Trophoblast cell (in vitro differentiated cells and primary cell): Measurements from ENCODE around the gene EPB41.

Experiments
- DNase-seq, 2 donors: peaks; one replicate each; pipeline ENCODE4 v3.0.0-alpha.2; 2016
- H2AFZ ChIP-seq: 2 replicates; pipeline ENCODE4 v1.6.1; 2013; ENCODE audit warnings: low read length, moderate library complexity, mild to moderate bottlenecking; ENCODE audit not compliant: insufficient read depth, poor library complexity
- H2AK5ac ChIP-seq: 2 replicates; pipeline ENCODE4 v1.6.1; 2013; ENCODE audit warnings: mild to moderate bottlenecking, low read length
- H2BK120ac ChIP-seq: 2 replicates; pipeline ENCODE4 v1.6.1; 2013; ENCODE audit warnings: low read length, mild to moderate bottlenecking, moderate library complexity; ENCODE audit not compliant: insufficient read depth, poor library complexity
- H2BK12ac ChIP-seq: 2 replicates; pipeline ENCODE4 v1.6.1; 2013; ENCODE audit warnings: mild to moderate bottlenecking, low read length, moderate library complexity
- H2BK5ac ChIP-seq: 2 replicates; pipeline ENCODE4 v1.6.1; 2013; ENCODE audit warnings: low read length, low read depth, moderate library complexity, mild to moderate bottlenecking; ENCODE audit not compliant: poor library complexity
- H3K14ac ChIP-seq: 2 replicates; pipeline ENCODE4 v1.6.1; 2013; ENCODE audit warnings: mild to moderate bottlenecking, low read length
- H3K18ac ChIP-seq: 2 replicates; pipeline ENCODE4 v1.6.1; 2013; ENCODE audit warnings: mild to moderate bottlenecking, low read length
- H3K23ac ChIP-seq: 2 replicates; pipeline ENCODE4 v1.6.1; 2013; ENCODE audit warnings: low read length
- H3K27ac ChIP-seq: 2 replicates; pipeline ENCODE4 v1.5.1; 2013; ENCODE audit warnings: low read depth, mild to moderate bottlenecking, inconsistent platforms, low read length, moderate library complexity
- H3K27me3 ChIP-seq: 2 replicates; pipeline ENCODE4 v1.6.1; 2013; ENCODE audit warnings: inconsistent platforms, mild to moderate bottlenecking, low read length, moderate library complexity; ENCODE audit not compliant: insufficient read depth
- H3K36me3 ChIP-seq, 2 experiments: 1 replicate in 1 of 2; 2 replicates in 1 of 2; pipeline ENCODE4 v1.6.1; 2013; ENCODE audit warnings: low read length in 2 of 2, mild to moderate bottlenecking in 2 of 2, moderate library complexity in 1 of 2; ENCODE audit not compliant: insufficient read depth in 2 of 2, control insufficient read depth in 1 of 2
- H3K4ac ChIP-seq: 2 replicates; pipeline ENCODE4 v1.6.1; 2013; ENCODE audit warnings: low read depth, mild to moderate bottlenecking, low read length, moderate library complexity
- H3K4me1 ChIP-seq, 2 experiments: 1 replicate in 1 of 2; 2 replicates in 1 of 2; pipeline ENCODE4 v1.6.1; 2013; ENCODE audit warnings: low read length in 2 of 2, mild to moderate bottlenecking in 2 of 2, moderate library complexity in 1 of 2; ENCODE audit not compliant: insufficient read depth in 2 of 2, control insufficient read depth in 1 of 2
- H3K4me2 ChIP-seq: 2 replicates; pipeline ENCODE4 v1.6.1; 2013; ENCODE audit warnings: inconsistent platforms, mild to moderate bottlenecking, low read length, moderate library complexity
- H3K4me3 ChIP-seq: 2 replicates; pipeline ENCODE4 v1.5.1; 2013; ENCODE audit warnings: mild to moderate bottlenecking, low read depth, low read length, inconsistent platforms
- H3K79me1 ChIP-seq: one replicate; pipeline ENCODE4 v1.6.1; 2013; ENCODE audit warnings: low read length
- H3K79me2 ChIP-seq: 2 replicates; pipeline ENCODE4 v1.6.1; 2013; ENCODE audit warnings: low read length, mild to moderate bottlenecking; ENCODE audit not compliant: control insufficient read depth, insufficient read depth, poor library complexity
- H3K9ac ChIP-seq: 2 replicates; pipeline ENCODE4 v1.6.1; 2013; ENCODE audit warnings: mild to moderate bottlenecking, low read length
- H3K9me3 ChIP-seq: 2 replicates; pipeline ENCODE4 v1.6.1; 2013; ENCODE audit warnings: low read depth, mild to moderate bottlenecking, control low read depth, inconsistent platforms, low read length; ENCODE audit not compliant: insufficient read depth
- H4K12ac ChIP-seq: 2 replicates; pipeline ENCODE4 v1.6.1; 2013; ENCODE audit warnings: low read depth, mild to moderate bottlenecking, low read length, moderate library complexity
- H4K8ac ChIP-seq: 2 replicates; pipeline ENCODE4 v1.6.1; 2013; ENCODE audit warnings: low read depth, mild to moderate bottlenecking, low read length, moderate library complexity
- H4K91ac ChIP-seq: one replicate; pipeline ENCODE4 v1.6.1; 2013; ENCODE audit warnings: low read depth, mild to moderate bottlenecking, low read length, moderate library complexity
- WGBS: extraction: QIAGEN DNeasy Blood & Tissue Kit; methylation state at CpG from one replicate; pipeline ENCODE4 v1.1.7; 2013; ENCODE audit warnings: missing lambda C conversion rate; ENCODE audit not compliant: insufficient read length, insufficient coverage; ENCODE audit errors: extremely low coverage; 5-methylcytosine and 5-hydroxymethylcytosine counted together

The EPB41 gene

DNA sequence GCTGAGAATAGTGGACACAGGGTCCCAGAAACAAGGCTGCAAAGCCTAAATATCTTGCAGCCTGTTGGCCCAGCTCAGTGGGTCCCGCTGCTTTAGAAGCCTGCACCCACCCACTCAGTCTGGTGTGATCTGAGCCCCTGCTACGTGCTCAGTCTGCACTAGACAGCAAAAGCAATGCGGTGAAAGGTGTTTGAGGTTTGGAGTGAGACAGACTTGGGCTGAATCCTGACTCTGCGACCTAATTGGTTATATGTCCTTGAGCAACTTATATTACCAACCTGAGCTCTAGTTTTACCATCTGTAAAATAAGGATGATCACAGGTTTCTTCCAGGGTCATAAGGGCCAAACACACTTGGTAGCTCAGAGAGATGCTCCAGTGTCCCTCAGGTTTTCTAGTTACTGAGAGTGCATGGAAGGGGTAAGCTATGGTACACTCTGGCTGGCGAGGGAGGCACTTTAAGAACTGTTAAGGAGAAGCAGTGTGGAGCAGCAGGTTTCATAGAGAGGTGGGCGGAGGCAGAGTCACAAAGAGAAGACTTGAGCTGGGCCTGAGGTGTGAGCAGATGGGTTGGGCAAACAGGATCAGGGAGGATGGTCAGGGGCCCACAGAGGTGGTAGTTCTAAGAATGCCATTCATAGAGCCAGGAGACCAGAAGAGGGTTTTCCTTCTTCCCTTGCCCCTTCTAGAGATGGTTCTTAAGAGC lies 199.2 kb downstream of the EPB41 start:
- Histone ChIP-seq H3K18ac (no peak overlapping the region), H3K4me3 (no peak overlapping the region), H2BK120ac (no peak overlapping the region), H4K8ac (no peak overlapping the region), H3K36me3 (peaks cover 8% of the 10 kb centered on the region in 2 experiments), H2AFZ (no peak overlapping the region), H4K91ac (no peak overlapping the region), H3K27ac (no peak overlapping the region), H2AK5ac (no peak overlapping the region), H3K9me3 (no peaks in the 10 kb centered on the region), H3K23ac (no peak overlapping the region), H3K14ac (no peak overlapping the region), H3K9ac (no peak overlapping the region), H3K27me3 (no peaks in the 10 kb centered on the region), H3K79me2 (no peaks in the 10 kb centered on the region), H3K4me2 (no peak overlapping the region), H3K4ac (no peak overlapping the region), H2BK12ac (no peak overlapping the region), H2BK5ac (no peak overlapping the region), H3K4me1 (no peaks in the 10 kb centered on the region), H4K12ac (no peak overlapping the region), H3K79me1 (no peaks in the 10 kb centered on the region)
- DNase-seq: no peak
- no CpG with 5 or more reads among the region's 6 CpGs for WGBS

DNA sequence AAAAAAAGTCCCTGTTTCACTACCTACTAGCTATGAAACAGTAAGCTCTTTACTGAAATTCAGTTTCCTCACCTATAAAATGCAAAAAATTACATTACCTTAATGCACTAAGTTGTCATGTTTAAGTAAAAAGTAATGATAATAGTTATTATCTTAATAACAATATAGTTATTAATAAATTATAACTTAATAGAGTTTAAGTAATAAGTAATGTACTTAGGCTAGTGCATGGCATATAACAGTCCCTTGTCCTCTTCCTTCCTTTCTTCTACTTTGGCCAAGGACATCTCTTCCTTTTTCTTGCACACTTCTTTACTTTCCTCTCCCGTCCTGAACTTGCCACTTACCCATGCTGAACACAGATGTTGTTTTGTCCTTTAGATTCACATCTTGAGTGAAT lies 200.3 kb downstream of the EPB41 start:
- H3K4me1 ChIP-seq: no peaks in the 10 kb centered on the region
- H3K4me3 ChIP-seq: no peak overlapping the region
- no peaks in the 10 kb centered on the region for H3K79me2 ChIP-seq
- no peak for DNase-seq
- no peak overlapping the region for H3K18ac ChIP-seq
- no peaks in the 10 kb centered on the region for H3K27me3 ChIP-seq
- no CpG with 5 or more reads among the region's 1 CpG for WGBS
- no peak overlapping the region for H3K14ac ChIP-seq
- no peak overlapping the region for H4K12ac ChIP-seq
- H3K79me1 ChIP-seq: no peaks in the 10 kb centered on the region
- H3K4me2 ChIP-seq: no peak overlapping the region
- H2BK5ac ChIP-seq: no peak overlapping the region
- no peak overlapping the region for H2AFZ ChIP-seq
- H3K36me3 ChIP-seq: peaks cover 9 to 11% of the 10 kb centered on the region in 2 experiments
- H3K27ac ChIP-seq: no peak overlapping the region
- no peak overlapping the region for H4K8ac ChIP-seq
- H3K4ac ChIP-seq: no peak overlapping the region
- H2BK120ac ChIP-seq: no peak overlapping the region
- no peak overlapping the region for H3K23ac ChIP-seq
- no peaks in the 10 kb centered on the region for H3K9me3 ChIP-seq
- no peak overlapping the region for H2BK12ac ChIP-seq
- H2AK5ac ChIP-seq: no peak overlapping the region
- H3K9ac ChIP-seq: no peak overlapping the region
- no peak overlapping the region for H4K91ac ChIP-seq

DNA sequence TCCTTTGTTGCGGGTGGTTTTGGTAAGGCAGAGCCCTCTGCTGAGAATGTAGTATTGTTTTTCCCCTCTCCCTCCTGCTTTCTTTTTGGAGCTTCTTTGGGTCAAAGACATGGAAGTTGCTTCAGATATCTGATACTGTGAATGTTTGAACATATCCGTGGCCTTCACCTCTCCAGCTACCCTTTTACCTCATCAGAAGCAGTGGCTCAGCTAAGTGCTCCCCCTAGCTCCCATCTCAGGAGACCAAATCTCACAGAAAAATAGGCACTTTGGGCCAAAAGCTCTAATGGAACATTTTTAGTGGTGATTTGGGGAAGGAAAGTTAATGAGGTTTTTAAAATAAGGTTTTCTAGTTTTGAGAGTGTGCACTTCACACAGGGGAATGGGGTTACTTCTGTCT lies 203.0 kb downstream of the EPB41 start:
- Histone ChIP-seq H4K91ac (no peak overlapping the region), H4K12ac (no peak overlapping the region), H3K79me1 (peaks cover 6% of the 10 kb centered on the region), H3K9me3 (no peaks in the 10 kb centered on the region), H3K23ac (no peak overlapping the region), H3K4ac (no peak overlapping the region), H2AK5ac (no peak overlapping the region), H2BK5ac (no peak overlapping the region), H3K79me2 (peaks cover 4% of the 10 kb centered on the region), H2BK120ac (no peak overlapping the region), H3K27ac (no peak overlapping the region), H3K9ac (no peak overlapping the region), H4K8ac (no peak overlapping the region), H3K4me1 (peaks cover 2% of the 10 kb centered on the region in 2 experiments), H2BK12ac (no peak overlapping the region), H3K4me3 (no peak overlapping the region), H2AFZ (no peak overlapping the region), H3K14ac (no peak overlapping the region), H3K27me3 (peaks cover 2% of the 10 kb centered on the region), H3K18ac (no peak overlapping the region), H3K4me2 (no peak overlapping the region), H3K36me3 (peaks cover 16 to 20% of the 10 kb centered on the region in 2 experiments)
- DNase-seq: no peak
- WGBS: no CpG with 5 or more reads among the region's 2 CpGs

DNA sequence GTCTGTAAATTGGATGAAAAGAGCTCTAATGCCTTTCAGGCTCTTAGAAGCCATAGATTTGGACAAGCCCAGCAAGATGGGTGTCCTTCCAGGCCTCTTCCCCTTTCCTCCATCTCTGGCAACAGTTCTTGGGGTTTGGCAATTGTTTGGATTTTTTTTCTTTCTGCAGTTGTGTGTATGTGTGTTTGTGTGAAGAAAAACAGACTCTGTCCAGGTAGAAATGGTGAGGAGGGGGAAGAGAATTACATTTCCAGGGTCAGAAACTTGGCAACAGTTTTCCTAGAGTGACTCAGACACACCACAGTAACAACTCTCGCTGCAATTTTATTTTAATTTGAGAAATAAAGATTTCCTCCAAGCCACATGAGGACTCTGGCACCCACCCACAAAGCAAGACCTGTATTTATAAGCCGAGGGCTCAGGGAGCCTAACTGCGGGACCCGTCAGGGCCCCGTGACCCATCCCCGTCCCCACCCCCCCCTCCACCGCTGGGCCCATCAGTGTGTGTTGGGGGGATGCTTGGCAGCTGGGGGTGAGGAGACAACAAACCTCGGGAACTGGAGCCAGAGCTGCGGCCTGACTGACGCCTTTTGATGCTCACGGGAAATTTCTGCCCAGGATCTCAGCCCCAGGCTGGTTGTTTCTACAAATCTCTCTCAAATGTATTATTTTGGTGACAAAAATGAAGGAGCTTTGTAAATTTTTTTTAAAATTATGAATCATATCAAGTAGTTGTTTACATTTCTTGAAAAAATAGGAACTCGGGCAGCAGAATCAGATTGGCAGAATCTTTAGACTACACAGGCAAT lies 205.0 kb downstream of the EPB41 start:
- Histone ChIP-seq H3K4me1 (peaks cover 2% of the 10 kb centered on the region in 2 experiments), H3K18ac (no peak overlapping the region), H3K27me3 (peaks cover 8% of the 10 kb centered on the region), H3K79me1 (peaks cover 23% of the 10 kb centered on the region), H3K14ac (no peak overlapping the region), H3K4me2 (no peak overlapping the region), H3K4ac (no peak overlapping the region), H4K8ac (no peak overlapping the region), H3K9ac (no peak overlapping the region), H2AK5ac (no peak overlapping the region), H2AFZ (no peak overlapping the region), H3K23ac (no peak overlapping the region), H2BK120ac (no peak overlapping the region), H3K4me3 (no peak overlapping the region), H4K12ac (no peak overlapping the region), H3K27ac (no peak overlapping the region), H4K91ac (no peak overlapping the region), H2BK12ac (no peak overlapping the region), H3K9me3 (no peaks in the 10 kb centered on the region), H3K36me3 (peaks cover 16 to 20% of the 10 kb centered on the region in 2 experiments), H2BK5ac (no peak overlapping the region), H3K79me2 (peaks cover 18% of the 10 kb centered on the region)
- no peak for DNase-seq
- WGBS: no CpG with 5 or more reads among the region's 12 CpGs
